Pulmonary artery endothelial cell (primary cell): ENCODE results near the gene ENSA. TPM values are rescaled to one million over a fixed set of nuclear protein-coding genes. Genes with fewer than 3 reads are reported as not detected.
A peak's percentile ranks its signal among the peaks of the same experiment; 100 is the strongest.
"Not testable (repeated sequence)": the region's sequence is repeated elsewhere in the genome, so short reads cannot be mapped to it uniquely, and the experiment has no call there.

ENCODE experiments used
- DNase-seq: peaks from one replicate; pipeline ENCODE4 v3.0.0-alpha.2; 2011; ENCODE audit warnings: low read depth, low spot score
- total RNA-seq: library from RNA; depleted of rRNA; stranded (reverse); fragments of >200 nt; gene quantifications from 2 replicates; pipeline ENCODE4 v1.2.3, GENCODE V29; 2014

The ENSA gene
- total RNA-seq, 1 donor from 2014 or later = 109 TPM

DNA sequence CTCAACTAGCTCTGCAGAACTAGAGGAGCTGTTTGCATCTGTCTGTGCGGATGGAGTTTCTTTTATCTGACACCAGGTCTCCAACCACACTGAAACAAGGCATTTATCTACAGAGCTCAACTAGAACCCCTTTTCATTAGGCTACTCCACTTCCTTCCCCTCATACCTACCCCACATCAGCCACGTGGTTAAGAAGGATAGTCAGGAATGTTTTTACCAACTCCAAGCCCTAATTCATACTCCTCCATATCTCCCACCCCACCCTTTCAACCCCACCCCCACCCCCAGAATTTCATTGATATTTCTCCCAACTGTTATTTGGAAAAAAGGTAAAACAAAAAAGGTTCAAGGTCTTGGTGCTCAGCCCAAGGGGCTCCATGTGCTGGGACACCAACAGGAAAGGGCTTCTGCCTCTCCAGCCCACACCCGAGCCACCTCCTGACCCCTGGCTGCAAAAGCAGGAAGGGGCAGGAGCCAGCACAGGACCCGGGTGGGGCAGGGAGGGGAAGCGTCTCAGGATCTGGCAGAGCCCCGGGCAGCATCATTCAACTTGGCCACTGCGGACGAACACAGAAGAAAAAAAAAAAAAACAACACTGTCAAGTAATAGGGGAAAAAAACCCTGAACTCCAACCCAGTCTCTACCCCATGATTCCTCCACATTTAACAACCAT, 7.0 kb downstream of the ENSA start:
- DNase-seq = no peak

GRCh38 chr1:150621497-150622302, 7.7 kb downstream of the ENSA start:
- DNase-seq = no peak

GRCh38 chr1:150620919-150621318, 8.5 kb downstream of the ENSA start:
- DNase-seq = no peak

- peak; percentile 53 for DNase-seq
Measured at GRCh38 chr1:150619576-150620509, 9.6 kb downstream of the ENSA start.

DNA sequence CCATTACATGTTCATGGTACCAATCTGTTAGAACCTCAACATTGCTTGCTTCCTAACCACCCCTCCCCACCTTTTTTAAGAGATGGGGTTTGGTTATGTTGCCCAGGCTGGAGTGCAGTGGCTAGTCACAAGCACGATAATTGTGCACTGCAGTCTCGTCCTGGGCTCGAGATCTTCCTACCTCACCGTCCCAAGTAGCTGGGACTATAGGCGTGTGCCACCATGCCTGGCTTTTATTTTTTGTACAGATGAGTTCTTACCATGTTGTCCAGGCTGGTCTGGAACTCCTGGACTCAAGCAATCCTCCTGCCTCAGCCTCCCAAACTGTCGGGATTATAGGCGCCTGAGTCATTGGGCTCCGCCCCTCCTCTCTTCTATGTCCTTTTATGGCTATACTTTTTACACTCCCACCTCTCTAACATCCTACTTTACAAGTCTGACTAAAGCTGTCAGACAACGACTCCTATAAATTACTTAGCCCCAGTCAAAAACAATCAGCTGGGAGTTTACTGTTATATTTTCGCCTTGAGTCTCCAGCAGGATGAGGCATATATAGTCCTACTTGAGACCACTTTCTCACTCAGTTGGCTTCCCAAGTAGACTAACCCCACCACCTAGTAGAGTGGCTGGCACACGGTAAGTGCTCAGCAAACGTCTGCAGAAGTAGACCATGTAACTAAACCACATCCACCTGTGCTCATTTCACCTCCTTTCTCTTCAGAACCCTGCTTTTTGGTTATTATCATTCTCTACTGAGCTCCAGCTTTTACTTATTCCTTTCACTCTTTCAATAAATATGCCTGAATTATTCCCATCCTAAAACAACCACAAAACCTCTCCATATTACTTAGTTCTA, 13.8 kb downstream of the ENSA start:
- DNase-seq = no peak

DNA sequence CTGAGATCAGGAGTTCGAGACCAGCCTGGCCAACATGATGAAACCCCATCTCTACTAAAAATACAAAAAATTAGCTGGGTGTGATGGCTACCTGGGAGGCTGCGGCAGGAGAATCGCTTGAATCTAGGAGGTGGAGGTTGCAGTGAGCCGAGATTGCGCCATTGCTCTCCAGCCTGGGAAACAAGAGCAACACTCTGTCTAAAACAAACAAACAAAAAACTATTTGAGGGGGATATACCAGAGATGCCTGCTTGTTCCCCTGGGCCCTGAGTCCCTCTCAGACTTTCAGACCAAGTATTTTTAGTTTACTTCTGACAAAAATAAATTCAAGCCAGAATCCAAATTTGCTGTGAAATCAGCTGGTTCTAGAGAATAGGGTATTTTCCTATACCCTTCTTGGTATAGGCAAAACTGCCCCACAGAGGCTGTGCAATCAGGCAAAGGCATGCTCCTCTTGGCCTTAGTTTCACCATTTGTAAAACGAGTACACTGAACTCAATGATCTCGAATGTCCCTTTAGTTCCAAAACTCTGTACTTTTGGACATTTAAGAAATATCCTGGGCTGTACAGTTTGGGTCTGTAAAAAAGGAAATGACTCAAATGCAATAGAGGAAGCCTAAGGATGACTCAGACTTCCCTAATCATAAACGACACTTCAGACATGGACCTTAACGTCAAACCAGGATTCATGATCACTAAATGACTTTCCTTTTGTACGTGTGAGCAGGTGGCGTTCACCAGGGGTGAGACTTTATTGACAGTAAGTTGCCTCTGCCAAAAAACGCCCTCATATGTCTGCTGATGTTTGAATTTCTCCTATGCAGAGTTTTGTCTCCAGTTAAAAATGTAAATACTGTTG, 16.1 kb downstream of the ENSA start:
- DNase-seq = peak; percentile 89

GRCh38 chr1:150612014-150612345, 17.4 kb downstream of the ENSA start:
- no peak for DNase-seq

DNA sequence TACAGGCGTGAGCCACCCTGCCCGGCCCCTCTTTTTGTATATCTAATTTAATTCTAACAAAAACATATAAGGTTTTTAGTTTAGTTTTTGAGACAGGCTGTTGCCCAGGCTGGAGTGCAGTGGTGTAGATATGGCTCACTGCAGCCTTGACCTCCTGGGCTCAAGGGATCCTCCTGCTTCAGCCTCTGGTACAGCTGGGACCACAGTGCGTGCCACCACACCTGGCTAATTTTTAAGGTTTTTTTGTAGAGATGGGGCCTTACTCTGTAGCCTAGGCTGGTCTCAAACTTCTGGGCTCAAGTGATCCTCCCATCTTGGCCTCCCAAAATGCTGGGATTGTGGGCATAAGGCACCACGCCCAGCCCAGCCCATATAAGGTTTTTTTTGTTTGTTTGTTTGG, 18.8 kb downstream of the ENSA start:
- no peak for DNase-seq

GRCh38 chr1:150609732-150610131, 19.7 kb downstream of the ENSA start:
- DNase-seq = no peak

- no peak for DNase-seq
Measured at GRCh38 chr1:150606463-150607142, 22.8 kb downstream of the ENSA start.

- not testable (repeated sequence) for DNase-seq
Measured at GRCh38 chr1:150605451-150605731, 24.0 kb downstream of the ENSA start.

DNA sequence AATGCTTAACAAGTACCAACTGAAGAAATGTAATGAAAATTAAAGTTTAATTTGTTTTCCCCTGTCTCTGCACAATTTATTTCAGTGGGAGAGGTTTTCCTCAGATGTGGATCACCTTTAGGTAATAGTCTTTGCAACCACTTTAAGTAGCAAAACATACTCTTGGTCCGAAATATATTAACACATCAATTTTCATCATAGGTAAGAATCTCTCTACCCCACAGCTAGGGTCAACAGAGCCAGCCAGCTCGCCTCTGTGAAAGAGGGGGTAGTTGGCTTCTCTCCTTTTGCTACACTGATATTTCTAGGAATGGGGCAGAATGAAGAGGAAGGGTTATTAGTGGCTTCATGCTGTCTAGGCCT, 25.2 kb downstream of the ENSA start:
- no peak for DNase-seq

DNA sequence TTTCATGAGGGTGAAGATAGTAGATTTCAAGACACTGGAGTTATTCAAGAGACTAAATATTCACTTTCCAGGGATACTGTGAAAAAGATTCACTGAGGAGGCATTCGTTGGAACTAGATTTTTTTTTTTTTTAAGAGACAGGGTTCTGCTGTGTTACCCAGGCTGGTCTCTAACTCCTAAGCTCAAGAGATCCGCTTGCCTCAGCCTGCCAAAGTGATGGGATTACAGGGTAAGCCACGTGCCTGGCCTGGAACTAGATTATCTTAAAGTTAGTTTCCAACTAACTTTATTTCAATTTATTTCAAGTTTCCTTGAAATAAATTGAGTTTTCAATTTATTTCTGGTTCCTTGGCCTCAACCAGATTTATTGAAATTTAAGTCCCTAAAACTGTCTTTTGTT, 25.7 kb downstream of the ENSA start:
- DNase-seq = no peak

DNA sequence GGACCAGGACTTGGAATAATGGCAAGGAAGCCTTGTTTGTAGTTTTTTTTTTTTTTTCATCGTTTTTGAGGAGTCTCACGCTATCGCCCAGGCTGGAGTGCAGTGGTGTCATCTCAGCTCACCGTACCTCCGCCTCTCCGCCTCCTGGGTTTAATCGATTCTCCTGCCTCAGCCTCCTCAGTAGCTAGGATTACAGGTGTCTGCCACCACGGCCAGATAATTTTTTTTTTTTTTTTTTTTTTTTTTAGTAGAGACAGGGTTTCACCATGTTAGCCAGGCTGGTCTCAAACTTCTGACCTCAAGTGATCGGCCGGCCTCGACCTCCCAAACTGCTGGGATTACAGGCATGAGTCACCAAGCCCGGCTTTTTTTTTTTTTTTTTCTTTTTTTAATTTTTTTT, 27.0 kb downstream of the ENSA start:
- not testable (repeated sequence) for DNase-seq

GRCh38 chr1:150601540-150601939, 27.9 kb downstream of the ENSA start:
- no peak for DNase-seq

GRCh38 chr1:150598346-150598745, 31.1 kb downstream of the ENSA start:
- not testable (repeated sequence) for DNase-seq

DNA sequence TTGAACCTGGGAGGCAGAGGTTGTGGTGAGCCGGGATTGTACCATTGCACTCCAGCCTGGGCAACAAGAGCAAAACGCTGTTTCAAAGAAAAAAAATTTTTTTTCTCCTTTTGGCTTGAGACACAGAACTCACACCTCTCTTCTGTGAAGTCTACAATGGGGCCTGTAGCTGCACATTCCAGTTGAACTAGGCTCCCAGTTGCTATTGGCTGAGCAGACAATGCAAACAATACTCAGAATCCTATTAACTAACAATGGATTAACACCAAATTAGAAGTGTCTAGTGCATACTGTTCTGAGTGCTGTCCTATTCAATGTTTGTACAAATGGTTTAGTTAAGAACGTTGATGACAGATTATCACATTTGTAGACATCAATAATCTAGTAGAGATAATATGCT, 32.4 kb downstream of the ENSA start:
- DNase-seq = no peak

- DNase-seq = no peak
Measured at GRCh38 chr1:150596095-150596892, 33.1 kb downstream of the ENSA start.

- DNase-seq = no peak
Measured at GRCh38 chr1:150582371-150582770, 47.0 kb downstream of the ENSA start.
